Kidney (tissue), 14 donors: Measurements from ENCODE around the gene OR51B6. TPM values are rescaled to one million over a fixed set of nuclear protein-coding genes. Genes with fewer than 3 reads are reported as not detected.
A peak's percentile ranks its signal among the peaks of the same experiment; 100 is the strongest.
"Not testable (repeated sequence)": the region's sequence is repeated elsewhere in the genome, so short reads cannot be mapped to it uniquely, and the experiment has no call there.

Experiments
- DNase-seq, 5 donors: peaks; one replicate each; pipeline ENCODE4 v3.0.0-alpha.2; 2013 to 2020
- FAIRE-seq: peaks from 2 replicates; lab custom pipeline; 2012; peaks lifted over from hg19 to GRCh38; lab: Jason Lieb, UNC
- H3K27ac ChIP-seq, 2 donors: one replicate each; pipeline ENCODE4 v1.7.0; 2013; ENCODE audit warnings: low read depth in 2 of 2, low read length in 2 of 2, inconsistent platforms in 1 of 2
- H3K27me3 ChIP-seq: one replicate; pipeline ENCODE4 v1.7.1; 2013; ENCODE audit warnings: low read length, inconsistent platforms; ENCODE audit not compliant: control insufficient read depth, insufficient read depth
- H3K36me3 ChIP-seq, 3 donors: one replicate each; pipeline versions ENCODE4 v1.7.0 to v1.7.1; 2013; ENCODE audit warnings: low read length in 3 of 3, control low read depth in 1 of 3, inconsistent platforms in 1 of 3; ENCODE audit not compliant: insufficient read depth in 3 of 3, control insufficient read depth in 2 of 3
- H3K4me1 ChIP-seq, 3 donors: one replicate each; pipeline versions ENCODE4 v1.7.0 to v1.7.1; 2013; ENCODE audit warnings: low read length in 3 of 3, inconsistent platforms in 1 of 3, low read depth in 1 of 3; ENCODE audit not compliant: control insufficient read depth in 2 of 3, insufficient read depth in 2 of 3
- H3K4me3 ChIP-seq, 3 donors: one replicate each; pipeline versions ENCODE4 v1.7.0 to v1.8.1; 2013; ENCODE audit warnings: low read length in 3 of 3, control low read depth in 1 of 3, inconsistent platforms in 1 of 3
- H3K9ac ChIP-seq, 3 donors: one replicate each; pipeline versions ENCODE4 v1.7.0 to v1.7.1; 2013; ENCODE audit warnings: low read length in 3 of 3, control low read depth in 1 of 3, inconsistent platforms in 1 of 3
- H3K9me3 ChIP-seq, 3 donors: one replicate each; pipeline versions ENCODE4 v1.7.0 to v1.7.1; 2013; ENCODE audit warnings: low read length in 3 of 3, control low read depth in 1 of 3, inconsistent platforms in 1 of 3; ENCODE audit not compliant: control insufficient read depth in 2 of 3, insufficient read depth in 1 of 3
- CTCF ChIP-seq: IDR thresholded peaks from 3 replicates; pipeline ENCODE4 v1.5.1; 2012; ENCODE audit warnings: mild to moderate bottlenecking, moderate library complexity, borderline replicate concordance; ENCODE audit not compliant: insufficient read depth; ENCODE audit errors: extremely low read depth
- intact Hi-C: fragments of 100-400 bp; cut with DNase I; formaldehyde crosslinking; loops from one replicate; pipeline ENCODE4 v1.11.1; 2022
- polyA plus RNA-seq: library from polyadenylated mRNA; stranded (reverse); fragments of 350-450 nt; fragmentation: Illumina TruSeq; extraction: RNeasy Lipid Tissue Mini Kit (QIAGEN cat#74804); gene quantifications from one replicate; pipeline ENCODE4 v1.2.3, GENCODE V29; 2014; ENCODE audit warnings: low read depth, low replicate concordance; ENCODE audit not compliant: insufficient read depth
- total RNA-seq: library from RNA; stranded (reverse); fragmentation: NEBNext Ultra II Directional; extraction: Animal tissue kit (Norgen Biotek cat#: 25700); gene quantifications from one replicate; pipeline ENCODE4 v1.2.1, GENCODE V29; 2021
- donor health status: control.
- donor health status: control.
- donor health status: control.
- donor health status: control.
- donor health status: control.
- donor health status: DM: yes; HTN: yes; CAD: no.
- donor health status: Normal renal cell carcinoma (clear cell type).

Gene OR51B6
- total and polyA plus RNA-seq, 2 donors from 2014 or later, result not detected

GRCh38 chr11:5304046-5304445 is 47.3 kb upstream of the OR51B6 start:
- FAIRE-seq (no peak), DNase-seq (no peak)
- no peaks in the 10 kb centered on the region for H3K36me3 ChIP-seq
- intact Hi-C loops, result no loop called here
- H3K9me3 ChIP-seq, result no peaks in the 10 kb centered on the region
- H3K4me3 ChIP-seq, result no peak overlapping the region
- H3K4me1 ChIP-seq, result no peaks in the 10 kb centered on the region
- H3K9ac ChIP-seq, result no peak overlapping the region
- H3K27me3 ChIP-seq, result no peaks in the 10 kb centered on the region
- no peak for TF ChIP-seq CTCF
- H3K27ac ChIP-seq, result no peak overlapping the region

- no peak for FAIRE-seq
- DNase-seq, result no peak
- Histone ChIP-seq H3K9ac (no peak overlapping the region), H3K27me3 (no peaks in the 10 kb centered on the region), H3K9me3 (no peaks in the 10 kb centered on the region), H3K4me1 (no peaks in the 10 kb centered on the region), H3K36me3 (no peaks in the 10 kb centered on the region), H3K4me3 (no peak overlapping the region), H3K27ac (no peak overlapping the region)
- no peak for TF ChIP-seq CTCF
- intact Hi-C loops, result no loop called here
These were observed 43.9 kb upstream of the OR51B6 start for GRCh38 chr11:5307256-5308019.

GRCh38 chr11:5310423-5310822 is 40.9 kb upstream of the OR51B6 start:
- DNase-seq, result no peak
- Histone ChIP-seq H3K27me3 (no peaks in the 10 kb centered on the region), H3K36me3 (no peaks in the 10 kb centered on the region), H3K9ac (no peak overlapping the region), H3K27ac (no peak overlapping the region), H3K4me1 (no peaks in the 10 kb centered on the region), H3K9me3 (no peaks in the 10 kb centered on the region), H3K4me3 (no peak overlapping the region)
- intact Hi-C loops, result no loop called here
- peak; percentile 6 for FAIRE-seq
- TF ChIP-seq CTCF, result no peak

- intact Hi-C loops, H3K27me3 ChIP-seq, H3K4me1 ChIP-seq, H3K9ac ChIP-seq, H3K36me3 ChIP-seq, H3K4me3 ChIP-seq, DNase-seq, H3K9me3 ChIP-seq, FAIRE-seq, H3K27ac ChIP-seq: not testable (repeated sequence)
These were observed 37.8 kb upstream of the OR51B6 start for GRCh38 chr11:5313326-5314023.
